HepG2 (cell line): ENCODE results near the gene NGEF. TPM values are rescaled to one million over a fixed set of nuclear protein-coding genes. Genes with fewer than 3 reads are reported as not detected.

Experiments used
- ARNT ChIP-seq: fragments of 450-650 bp; IDR thresholded peaks from 2 replicates; pipeline ENCODE4 v1.6.1; 2017
- DMAP1 ChIP-seq: IDR thresholded peaks from 2 replicates; pipeline ENCODE4 v1.6.1; 2016
- ELF4 ChIP-seq: sonication (generic); formaldehyde crosslinking; IDR thresholded peaks from 2 replicates; pipeline ENCODE4 v1.5.0; 2020; ENCODE audit warnings: missing genetic modification reagents, mild to moderate bottlenecking, moderate library complexity, borderline replicate concordance
- FLYWCH1 ChIP-seq: sonication (generic); formaldehyde crosslinking; IDR thresholded peaks from 2 replicates; pipeline ENCODE4 v1.8.1; 2023; ENCODE audit warnings: mild to moderate bottlenecking, missing genetic modification reagents
- MXD1 ChIP-seq: sonication (generic); formaldehyde crosslinking; IDR thresholded peaks from 2 replicates; pipeline ENCODE4 v1.4.0; 2020; ENCODE audit warnings: mild to moderate bottlenecking, missing genetic modification reagents
- RARA ChIP-seq: IDR thresholded peaks from 2 replicates; pipeline ENCODE4 v1.6.1; 2016; ENCODE audit warnings: missing genetic modification reagents, missing compliant biosample characterization
- RBM39 ChIP-seq: fragments of 200-400 bp; formaldehyde crosslinking; IDR thresholded peaks from one replicate; pipeline ENCODE4 v1.6.1; 2018; ENCODE audit warnings: antibody characterized with exemption, mild to moderate bottlenecking, low read depth, low read length; ENCODE audit not compliant: poor library complexity, severe bottlenecking
- RFX1 ChIP-seq: fragments of 450-650 bp; IDR thresholded peaks from 2 replicates; pipeline ENCODE4 v1.6.1; 2017
- SALL1 ChIP-seq: sonication (generic); formaldehyde crosslinking; IDR thresholded peaks from 2 replicates; pipeline ENCODE4 v1.8.0; 2022; ENCODE audit warnings: mild to moderate bottlenecking, missing genetic modification reagents
- SRY ChIP-seq: sonication (generic); formaldehyde crosslinking; IDR thresholded peaks from 2 replicates; pipeline ENCODE4 v1.8.0; 2022; ENCODE audit warnings: mild to moderate bottlenecking, missing genetic modification reagents
- SUZ12 ChIP-seq: fragments of 150-350 bp; IDR thresholded peaks from 2 replicates; pipeline ENCODE4 v1.6.1; 2014; ENCODE audit warnings: low read depth, low read length
- THYN1 ChIP-seq: sonication (generic); formaldehyde crosslinking; IDR thresholded peaks from 2 replicates; pipeline ENCODE4 v1.8.1; 2023; ENCODE audit warnings: low read depth, mild to moderate bottlenecking, moderate library complexity, missing genetic modification reagents, borderline replicate concordance
- XRCC5 ChIP-seq: fragments of 200-400 bp; formaldehyde crosslinking; optimal IDR thresholded peaks from 2 replicates; pipeline ENCODE3; 2017; ENCODE audit warnings: mild to moderate bottlenecking, low read length
- ZNF207 ChIP-seq: fragments of 450-650 bp; IDR thresholded peaks from 2 replicates; pipeline ENCODE4 v1.6.1; 2016; ENCODE audit warnings: antibody characterized with exemption, borderline replicate concordance
- ZNF501 ChIP-seq: sonication (generic); formaldehyde crosslinking; IDR thresholded peaks from 2 replicates; pipeline ENCODE4 v1.5.1; 2020; ENCODE audit warnings: mild to moderate bottlenecking, moderate library complexity, missing genetic modification reagents
- ZNF510 ChIP-seq: sonication (generic); formaldehyde crosslinking; IDR thresholded peaks from 2 replicates; pipeline ENCODE4 v1.4.0; 2020; ENCODE audit warnings: low read depth, mild to moderate bottlenecking, missing genetic modification reagents
- ZNF563 ChIP-seq: sonication (generic); formaldehyde crosslinking; IDR thresholded peaks from 2 replicates; pipeline ENCODE4 v1.8.0; 2022; ENCODE audit warnings: mild to moderate bottlenecking, moderate library complexity, missing genetic modification reagents
- ZNF615 ChIP-seq: sonication (generic); formaldehyde crosslinking; IDR thresholded peaks from 2 replicates; pipeline ENCODE4 v1.5.0; 2020; ENCODE audit warnings: mild to moderate bottlenecking, missing genetic modification reagents, borderline replicate concordance
- ZSCAN29 ChIP-seq: sonication (generic); formaldehyde crosslinking; conservative IDR thresholded peaks from 2 replicates; pipeline ENCODE4 v1.4.0; 2020; ENCODE audit warnings: mild to moderate bottlenecking, missing genetic modification reagents
- polyA plus RNA-seq, 8 experiments: library from polyadenylated mRNA; depleted of rRNA in 3 of 8; stranded (reverse) in 7 of 8; unstranded in 1 of 8; fragments of >200 nt; fragmentation: Illumina TruSeq in 4 of 8; extraction: Trizol in 4 of 8; gene quantifications; 2 replicates each; pipeline versions ENCODE4 v1.2.1 to v1.2.3, GENCODE V29; 2011 to 2016; ENCODE audit warnings: low read depth in 4 of 8, missing spikeins in 1 of 8, mixed read lengths in 1 of 8; ENCODE audit not compliant: insufficient read depth in 1 of 8
- total RNA-seq, 5 experiments: library from RNA; depleted of rRNA; stranded (reverse); fragments of >200 nt; fragmentation: Illumina TruSeq; extraction: Trizol; gene quantifications; 2 replicates each; pipeline ENCODE4 v1.2.3, GENCODE V29; 2016; ENCODE audit warnings: low read depth in 1 of 5
- TF ChIP-seq, protein P1 (sequence below): IDR thresholded peaks from 2 replicates; pipeline ENCODE4 v1.6.1; 2016; ENCODE audit warnings: missing compliant biosample characterization, missing genetic modification reagents, borderline replicate concordance
- TF ChIP-seq, protein P2 (sequence below): sonication (generic); formaldehyde crosslinking; conservative IDR thresholded peaks from 2 replicates; pipeline ENCODE4 v1.4.0; 2020; ENCODE audit warnings: missing genetic modification reagents
- TF ChIP-seq, protein P3 (sequence below): sonication (generic); formaldehyde crosslinking; IDR thresholded peaks from 2 replicates; pipeline ENCODE4 v1.4.0; 2020; ENCODE audit warnings: mild to moderate bottlenecking, low read depth, missing genetic modification reagents
- TF ChIP-seq, protein P4 (sequence below): sonication (generic); formaldehyde crosslinking; IDR thresholded peaks from 2 replicates; pipeline ENCODE4 v1.8.1; 2023; ENCODE audit warnings: missing genetic modification reagents, mild to moderate bottlenecking, borderline replicate concordance
- TF ChIP-seq, protein P5 (sequence below): sonication (generic); formaldehyde crosslinking; IDR thresholded peaks from 2 replicates; pipeline ENCODE4 v1.5.1; 2020; ENCODE audit warnings: mild to moderate bottlenecking, missing genetic modification reagents

NGEF gene
- total and polyA plus RNA-seq, 2 of the 13 experiments (the other 11 are each of a cell fraction or from before 2014, with no cell fraction given) = 14.4 to 36.9 TPM

DNA sequence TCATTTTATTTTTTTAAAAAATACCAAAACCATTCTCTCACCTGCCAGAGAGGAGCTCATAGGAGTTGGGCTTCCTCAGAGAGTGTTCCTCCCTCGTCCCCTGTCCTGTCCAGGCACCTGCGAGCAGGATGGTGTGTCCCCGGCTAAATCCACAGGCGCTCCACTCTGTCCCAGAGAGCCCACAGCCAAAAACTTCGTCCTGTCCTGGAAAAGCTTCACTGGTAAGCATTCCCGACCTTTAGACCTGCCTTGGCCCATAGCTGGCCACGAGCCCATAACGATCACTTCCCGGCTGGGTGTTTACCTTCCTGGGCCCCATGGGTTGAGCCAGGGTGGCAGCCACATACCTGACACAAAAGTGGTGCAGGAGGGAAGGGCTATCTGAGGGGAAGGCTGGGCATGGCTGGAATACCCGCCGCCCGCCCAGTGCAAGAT lies at the start of gene NGEF (continued):
- TF ChIP-seq, protein P1, sequence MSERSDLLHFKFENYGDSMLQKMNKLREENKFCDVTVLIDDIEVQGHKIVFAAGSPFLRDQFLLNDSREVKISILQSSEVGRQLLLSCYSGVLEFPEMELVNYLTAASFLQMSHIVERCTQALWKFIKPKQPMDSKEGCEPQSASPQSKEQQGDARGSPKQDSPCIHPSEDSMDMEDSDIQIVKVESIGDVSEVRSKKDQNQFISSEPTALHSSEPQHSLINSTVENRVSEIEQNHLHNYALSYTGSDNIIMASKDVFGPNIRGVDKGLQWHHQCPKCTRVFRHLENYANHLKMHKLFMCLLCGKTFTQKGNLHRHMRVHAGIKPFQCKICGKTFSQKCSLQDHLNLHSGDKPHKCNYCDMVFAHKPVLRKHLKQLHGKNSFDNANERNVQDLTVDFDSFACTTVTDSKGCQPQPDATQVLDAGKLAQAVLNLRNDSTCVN = peak; percentile 72; the same call in 1 of the 2 replicates
- TF ChIP-seq RFX1 (no peak), XRCC5 (peak; percentile 73), RBM39 (peak; percentile 30), ZNF501 (CRISPR knock-in tag) (no peak; the same call in 1 of the 2 replicates), FLYWCH1 (CRISPR knock-in tag) (no peak), ZNF563 (CRISPR knock-in tag) (no peak), SRY (no peak), SALL1 (CRISPR knock-in tag) (peak; percentile 98), ARNT (no peak), SUZ12 (no peak), THYN1 (CRISPR knock-in tag) (no peak), MXD1 (no peak), ZNF207 (no peak), ELF4 (peak; percentile 81; the same call in 1 of the 2 replicates), ZNF510 (CRISPR knock-in tag) (peak; percentile 64; the same call in 1 of the 2 replicates), ZSCAN29 (CRISPR knock-in tag) (no peak), ZNF615 (CRISPR knock-in tag) (no peak), DMAP1 (CRISPR knock-in tag) (peak; percentile 91), RARA (CRISPR knock-in tag) (peak; percentile 89)
- TF ChIP-seq, protein P2, sequence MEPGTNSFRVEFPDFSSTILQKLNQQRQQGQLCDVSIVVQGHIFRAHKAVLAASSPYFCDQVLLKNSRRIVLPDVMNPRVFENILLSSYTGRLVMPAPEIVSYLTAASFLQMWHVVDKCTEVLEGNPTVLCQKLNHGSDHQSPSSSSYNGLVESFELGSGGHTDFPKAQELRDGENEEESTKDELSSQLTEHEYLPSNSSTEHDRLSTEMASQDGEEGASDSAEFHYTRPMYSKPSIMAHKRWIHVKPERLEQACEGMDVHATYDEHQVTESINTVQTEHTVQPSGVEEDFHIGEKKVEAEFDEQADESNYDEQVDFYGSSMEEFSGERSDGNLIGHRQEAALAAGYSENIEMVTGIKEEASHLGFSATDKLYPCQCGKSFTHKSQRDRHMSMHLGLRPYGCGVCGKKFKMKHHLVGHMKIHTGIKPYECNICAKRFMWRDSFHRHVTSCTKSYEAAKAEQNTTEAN (CRISPR knock-in tag) = no peak; the same call in 1 of the 2 replicates
- TF ChIP-seq, protein P3, sequence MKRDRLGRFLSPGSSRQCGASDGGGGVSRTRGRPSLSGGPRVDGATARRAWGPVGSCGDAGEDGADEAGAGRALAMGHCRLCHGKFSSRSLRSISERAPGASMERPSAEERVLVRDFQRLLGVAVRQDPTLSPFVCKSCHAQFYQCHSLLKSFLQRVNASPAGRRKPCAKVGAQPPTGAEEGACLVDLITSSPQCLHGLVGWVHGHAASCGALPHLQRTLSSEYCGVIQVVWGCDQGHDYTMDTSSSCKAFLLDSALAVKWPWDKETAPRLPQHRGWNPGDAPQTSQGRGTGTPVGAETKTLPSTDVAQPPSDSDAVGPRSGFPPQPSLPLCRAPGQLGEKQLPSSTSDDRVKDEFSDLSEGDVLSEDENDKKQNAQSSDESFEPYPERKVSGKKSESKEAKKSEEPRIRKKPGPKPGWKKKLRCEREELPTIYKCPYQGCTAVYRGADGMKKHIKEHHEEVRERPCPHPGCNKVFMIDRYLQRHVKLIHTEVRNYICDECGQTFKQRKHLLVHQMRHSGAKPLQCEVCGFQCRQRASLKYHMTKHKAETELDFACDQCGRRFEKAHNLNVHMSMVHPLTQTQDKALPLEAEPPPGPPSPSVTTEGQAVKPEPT = no peak; the same call in 1 of the 2 replicates
- TF ChIP-seq, protein P4, sequence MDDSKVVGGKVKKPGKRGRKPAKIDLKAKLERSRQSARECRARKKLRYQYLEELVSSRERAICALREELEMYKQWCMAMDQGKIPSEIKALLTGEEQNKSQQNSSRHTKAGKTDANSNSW (CRISPR knock-in tag) = no peak; the same call in 1 of the 2 replicates
- TF ChIP-seq, protein P5, sequence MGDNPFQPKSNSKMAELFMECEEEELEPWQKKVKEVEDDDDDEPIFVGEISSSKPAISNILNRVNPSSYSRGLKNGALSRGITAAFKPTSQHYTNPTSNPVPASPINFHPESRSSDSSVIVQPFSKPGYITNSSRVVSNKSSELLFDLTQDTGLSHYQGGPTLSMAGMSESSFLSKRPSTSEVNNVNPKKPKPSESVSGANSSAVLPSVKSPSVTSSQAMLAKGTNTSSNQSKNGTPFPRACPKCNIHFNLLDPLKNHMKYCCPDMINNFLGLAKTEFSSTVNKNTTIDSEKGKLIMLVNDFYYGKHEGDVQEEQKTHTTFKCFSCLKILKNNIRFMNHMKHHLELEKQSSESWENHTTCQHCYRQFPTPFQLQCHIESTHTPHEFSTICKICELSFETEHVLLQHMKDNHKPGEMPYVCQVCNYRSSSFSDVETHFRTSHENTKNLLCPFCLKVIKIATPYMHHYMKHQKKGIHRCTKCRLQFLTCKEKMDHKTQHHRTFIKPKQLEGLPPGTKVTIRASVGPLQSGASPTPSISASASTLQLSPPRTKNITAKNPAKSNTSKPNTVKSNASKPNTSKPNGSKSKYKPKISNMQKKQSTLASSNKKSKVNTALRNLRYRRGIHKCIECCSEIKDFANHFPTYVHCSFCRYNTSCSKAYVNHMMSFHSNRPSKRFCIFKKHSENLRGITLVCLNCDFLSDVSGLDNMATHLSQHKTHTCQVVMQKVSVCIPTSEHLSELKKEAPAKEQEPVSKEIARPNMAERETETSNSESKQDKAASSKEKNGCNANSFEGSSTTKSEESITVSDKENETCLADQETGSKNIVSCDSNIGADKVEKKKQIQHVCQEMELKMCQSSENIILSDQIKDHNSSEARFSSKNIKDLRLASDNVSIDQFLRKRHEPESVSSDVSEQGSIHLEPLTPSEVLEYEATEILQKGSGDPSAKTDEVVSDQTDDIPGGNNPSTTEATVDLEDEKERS (CRISPR knock-in tag) = no peak
